Astrocyte of the cerebellum (primary cell): ENCODE data around the gene KRTAP6-3.

Experiments used
- DNase-seq: peaks from one replicate; pipeline ENCODE4 v3.0.0-alpha.2; 2011; ENCODE audit warnings: low read depth
- H3K4me3 ChIP-seq: 2 replicates; pipeline ENCODE4 v1.5.1; 2011; ENCODE audit warnings: mild to moderate bottlenecking, low read depth, low read length, moderate library complexity
- in situ Hi-C: cut with HindIII; loops from 2 replicates; pipeline ENCODE4 v1.10.0; 2017; ENCODE audit warnings: low sequenced_read_pairs
- TF ChIP-seq, protein P1 (sequence below): IDR thresholded peaks from 2 replicates; pipeline ENCODE4 v1.5.1; 2012; ENCODE audit warnings: low read length, low read depth, moderate library complexity, mild to moderate bottlenecking; ENCODE audit errors: missing control alignments

Gene KRTAP6-3

DNA sequence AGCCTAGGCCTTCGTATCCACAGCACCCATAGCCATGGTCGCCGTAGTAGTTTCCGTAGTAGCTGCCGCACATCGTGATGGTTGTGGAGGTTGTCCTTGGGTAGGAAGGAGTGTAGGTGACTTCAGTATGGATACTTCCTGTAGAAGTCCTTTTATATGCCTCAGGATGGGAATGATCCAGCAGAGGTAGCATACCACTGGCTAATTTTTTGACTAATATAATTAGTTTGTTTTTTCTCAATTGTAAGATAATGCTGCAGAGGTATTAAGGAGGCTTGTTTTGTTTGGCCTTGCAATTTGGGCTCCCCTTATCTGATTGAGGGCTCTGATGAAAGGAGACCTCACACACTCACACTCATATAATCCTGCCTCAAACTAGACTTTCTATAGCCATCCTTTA is 6.6 kb downstream of the KRTAP6-3 start, which contains the start of gene KRTAP6-2:
TSS of gene KRTAP6-2 (minus strand) at position 101 of the 400 bp plus-strand sequence. CDS start at position 73, 28 bp downstream.
- TF ChIP-seq, protein P1, sequence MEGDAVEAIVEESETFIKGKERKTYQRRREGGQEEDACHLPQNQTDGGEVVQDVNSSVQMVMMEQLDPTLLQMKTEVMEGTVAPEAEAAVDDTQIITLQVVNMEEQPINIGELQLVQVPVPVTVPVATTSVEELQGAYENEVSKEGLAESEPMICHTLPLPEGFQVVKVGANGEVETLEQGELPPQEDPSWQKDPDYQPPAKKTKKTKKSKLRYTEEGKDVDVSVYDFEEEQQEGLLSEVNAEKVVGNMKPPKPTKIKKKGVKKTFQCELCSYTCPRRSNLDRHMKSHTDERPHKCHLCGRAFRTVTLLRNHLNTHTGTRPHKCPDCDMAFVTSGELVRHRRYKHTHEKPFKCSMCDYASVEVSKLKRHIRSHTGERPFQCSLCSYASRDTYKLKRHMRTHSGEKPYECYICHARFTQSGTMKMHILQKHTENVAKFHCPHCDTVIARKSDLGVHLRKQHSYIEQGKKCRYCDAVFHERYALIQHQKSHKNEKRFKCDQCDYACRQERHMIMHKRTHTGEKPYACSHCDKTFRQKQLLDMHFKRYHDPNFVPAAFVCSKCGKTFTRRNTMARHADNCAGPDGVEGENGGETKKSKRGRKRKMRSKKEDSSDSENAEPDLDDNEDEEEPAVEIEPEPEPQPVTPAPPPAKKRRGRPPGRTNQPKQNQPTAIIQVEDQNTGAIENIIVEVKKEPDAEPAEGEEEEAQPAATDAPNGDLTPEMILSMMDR, result no peak
- no peak for DNase-seq
- in situ Hi-C loops, result no loop called here
- H3K4me3 ChIP-seq, result no peak within 1 kb of the TSS

DNA sequence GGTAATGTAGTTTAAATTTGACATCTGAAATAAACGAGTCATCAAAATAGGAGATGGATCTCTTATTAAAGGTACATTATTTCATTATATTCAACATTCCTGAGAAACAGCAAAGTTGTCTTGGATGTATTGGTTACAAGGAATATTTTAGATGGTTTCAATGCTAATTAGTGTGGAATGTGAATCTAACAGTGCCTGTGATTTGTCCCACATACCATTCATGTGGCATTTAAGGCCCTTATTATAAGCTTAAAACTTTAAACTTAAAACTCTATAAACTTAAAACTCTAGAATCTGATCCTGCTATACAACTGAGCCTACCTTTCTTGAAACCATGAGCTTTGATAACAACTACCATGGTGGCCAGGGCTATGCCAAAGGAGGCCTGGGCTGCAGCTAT is 8.5 kb downstream of the KRTAP6-3 start, which contains the start of gene KRTAP22-1:
TSS of gene KRTAP22-1 (plus strand) at position 301 of the 400 bp plus-strand sequence.
- no peak within 1 kb of the TSS for H3K4me3 ChIP-seq
- no peak for DNase-seq
- TF ChIP-seq, protein P1, result no peak
- in situ Hi-C loops, result no loop called here

DNA sequence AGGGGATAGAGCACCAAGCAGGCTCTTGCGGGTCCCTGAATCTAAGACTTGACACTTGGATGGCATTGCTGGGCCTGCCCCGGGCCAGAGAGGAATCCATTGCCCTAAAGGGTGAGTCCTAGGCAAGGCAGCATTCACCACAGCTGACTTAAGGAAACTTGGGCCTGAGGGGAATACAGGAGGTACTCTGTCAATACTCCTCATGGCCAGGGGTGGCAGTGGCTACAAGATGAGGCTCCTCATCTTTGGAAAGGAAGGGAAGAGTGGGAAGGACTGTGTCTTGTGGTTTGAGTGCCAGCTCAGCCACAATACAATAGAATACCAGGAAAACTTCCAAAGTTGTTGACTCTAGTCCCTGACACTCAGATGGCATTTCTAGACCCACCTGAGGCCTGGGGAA is 13.7 kb downstream of the KRTAP6-3 start:
- H3K4me3 ChIP-seq, result no peak overlapping the region
- in situ Hi-C loops, result no loop called here
- no peak for DNase-seq
- TF ChIP-seq, protein P1, result no peak

DNA sequence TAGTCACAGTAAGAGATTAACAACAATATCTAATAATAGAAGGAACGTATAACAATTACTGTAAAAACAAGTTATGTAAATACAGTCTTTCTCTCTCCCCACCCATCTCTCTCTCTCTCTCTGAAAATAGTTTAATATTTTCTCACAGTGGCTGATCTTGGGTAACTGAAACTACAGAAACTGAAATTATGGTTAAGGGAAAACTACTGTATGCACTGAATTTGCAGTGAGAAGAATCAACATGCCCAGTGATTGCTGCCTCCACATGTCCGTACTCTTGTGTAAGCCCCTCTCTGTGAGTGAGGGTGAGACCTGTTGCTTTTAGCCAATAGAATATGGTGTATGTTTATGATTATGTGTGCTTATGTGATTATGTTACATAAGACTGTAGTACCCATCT is 19.9 kb downstream of the KRTAP6-3 start:
- TF ChIP-seq, protein P1, result no peak
- no peak for DNase-seq
- H3K4me3 ChIP-seq, result no peak overlapping the region
- in situ Hi-C loops, result no loop called here

DNA sequence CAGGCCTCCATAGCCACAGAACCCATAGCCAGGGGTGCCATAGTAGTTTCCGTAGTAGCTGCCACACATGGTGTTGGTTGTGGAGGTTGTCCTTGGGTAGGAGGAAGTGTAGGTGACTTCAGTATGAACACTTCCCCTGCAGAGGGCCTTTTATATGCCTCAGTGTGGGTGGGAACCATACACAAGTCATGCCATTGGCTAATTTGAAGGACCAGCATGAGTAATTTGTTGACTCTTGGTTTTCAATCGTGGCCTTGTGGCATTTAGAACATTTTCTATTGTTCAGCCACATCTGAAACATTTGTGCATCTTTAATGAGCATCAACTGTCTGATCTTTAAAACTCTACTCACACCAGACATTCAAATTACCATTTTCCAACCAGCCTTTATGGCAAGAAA is 21.6 kb downstream of the KRTAP6-3 start, which contains the start of gene KRTAP6-1:
TSS of gene KRTAP6-1 (minus strand) at position 95 of the 400 bp plus-strand sequence. CDS start at position 69, 26 bp downstream.
- in situ Hi-C loops, result no loop called here
- TF ChIP-seq, protein P1, result no peak
- H3K4me3 ChIP-seq, result no peak within 1 kb of the TSS
- no peak for DNase-seq

DNA sequence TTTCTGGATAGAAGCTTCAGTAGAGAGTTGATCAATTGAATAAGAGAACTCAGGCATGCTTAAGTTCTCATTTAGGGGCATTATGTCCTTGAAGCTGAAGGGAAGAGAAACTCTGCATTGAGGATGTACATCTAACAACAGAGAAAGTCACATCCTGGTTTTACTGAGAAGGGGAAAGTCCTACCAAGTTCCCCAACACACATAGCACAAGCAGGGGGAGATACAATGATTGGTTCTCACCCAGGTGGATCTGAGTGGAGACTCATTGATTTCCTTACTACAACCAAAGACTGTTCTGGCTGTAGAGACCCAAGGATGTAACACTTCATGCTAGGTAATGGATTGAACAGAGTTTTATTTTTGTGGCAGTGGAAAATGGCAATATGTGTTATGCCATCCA is 23.0 kb downstream of the KRTAP6-3 start:
- TF ChIP-seq, protein P1, result no peak
- H3K4me3 ChIP-seq, result no peak overlapping the region
- DNase-seq, result no peak
- in situ Hi-C loops, result no loop called here
